ENCODE results near the gene EIF3A. TPM values are rescaled to one million over a fixed set of nuclear protein-coding genes. Genes with fewer than 3 reads are reported as not detected.
"Not testable (repeated sequence)": the region's sequence is repeated elsewhere in the genome, so short reads cannot be mapped to it uniquely, and the experiment has no call there.

Gene EIF3A
- polyA plus RNA-seq, 3 donors = 189 to 201 (median 197) TPM

DNA sequence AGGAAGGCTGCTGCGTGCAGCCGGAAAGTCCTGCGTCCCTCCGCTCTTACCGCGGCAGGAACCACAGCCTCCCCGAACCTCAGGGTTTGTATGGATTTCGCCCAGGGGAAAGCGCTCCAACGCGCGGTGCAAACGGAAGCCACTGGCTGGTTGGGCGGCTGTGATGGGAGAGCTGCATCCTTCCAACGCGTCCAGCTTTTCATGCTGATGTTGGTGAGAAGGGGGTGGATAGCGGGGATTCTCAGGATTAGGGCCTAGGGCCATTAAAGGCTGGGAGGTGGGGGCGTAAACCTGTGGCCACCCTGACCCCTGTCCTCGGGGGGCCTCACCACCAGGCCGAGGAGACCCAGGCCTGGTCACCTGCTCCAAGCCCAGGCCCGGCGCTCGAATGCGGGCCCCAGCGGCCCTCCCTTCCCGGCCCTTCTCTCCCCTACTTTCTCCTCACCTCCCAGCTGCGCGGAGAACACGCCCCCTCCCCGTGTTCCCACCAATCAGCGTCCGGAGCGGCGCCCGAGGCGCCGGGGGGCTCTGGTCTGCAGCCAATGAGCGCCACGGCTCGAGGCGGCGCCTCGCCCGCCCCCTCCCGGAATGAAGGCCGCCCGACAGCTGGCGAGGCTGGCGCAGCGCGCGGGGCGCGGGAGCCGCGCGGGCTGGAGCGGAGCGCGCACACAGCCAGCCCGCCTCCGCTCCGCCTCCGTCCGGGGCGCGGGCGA lies 51.6 kb downstream of the EIF3A start:
- DNase-seq (ENCODE audit: extremely low read depth in 1 of 11, low read depth in 9 of 11, low spot score in 4 of 11) = peak; percentile 58 to 83 (median 80)

DNA sequence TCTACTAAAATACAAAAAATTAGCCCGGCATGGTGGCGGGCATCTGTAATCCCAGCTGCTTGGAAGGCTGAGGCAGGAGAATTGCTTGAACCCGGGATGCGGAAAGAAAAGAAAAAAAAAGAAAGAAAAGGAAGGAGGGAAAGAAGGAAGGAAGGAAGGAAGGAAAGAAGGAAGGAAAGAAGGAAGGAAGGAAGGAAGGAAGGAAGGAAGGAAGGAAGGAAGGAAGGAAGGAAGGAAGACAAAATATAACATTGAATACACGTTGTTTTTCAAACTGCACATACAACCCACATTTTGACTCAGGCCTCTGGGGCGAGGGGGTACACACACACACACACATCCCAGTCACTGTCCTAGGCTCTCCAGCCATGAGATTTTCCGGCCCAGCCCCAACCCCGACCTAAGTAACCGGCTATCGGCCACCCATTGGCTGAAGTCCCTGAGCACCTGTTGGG lies 52.1 kb downstream of the EIF3A start:
- DNase-seq (ENCODE audit: extremely low read depth in 1 of 11, low read depth in 9 of 11, low spot score in 4 of 11) = not testable (repeated sequence)

DNA sequence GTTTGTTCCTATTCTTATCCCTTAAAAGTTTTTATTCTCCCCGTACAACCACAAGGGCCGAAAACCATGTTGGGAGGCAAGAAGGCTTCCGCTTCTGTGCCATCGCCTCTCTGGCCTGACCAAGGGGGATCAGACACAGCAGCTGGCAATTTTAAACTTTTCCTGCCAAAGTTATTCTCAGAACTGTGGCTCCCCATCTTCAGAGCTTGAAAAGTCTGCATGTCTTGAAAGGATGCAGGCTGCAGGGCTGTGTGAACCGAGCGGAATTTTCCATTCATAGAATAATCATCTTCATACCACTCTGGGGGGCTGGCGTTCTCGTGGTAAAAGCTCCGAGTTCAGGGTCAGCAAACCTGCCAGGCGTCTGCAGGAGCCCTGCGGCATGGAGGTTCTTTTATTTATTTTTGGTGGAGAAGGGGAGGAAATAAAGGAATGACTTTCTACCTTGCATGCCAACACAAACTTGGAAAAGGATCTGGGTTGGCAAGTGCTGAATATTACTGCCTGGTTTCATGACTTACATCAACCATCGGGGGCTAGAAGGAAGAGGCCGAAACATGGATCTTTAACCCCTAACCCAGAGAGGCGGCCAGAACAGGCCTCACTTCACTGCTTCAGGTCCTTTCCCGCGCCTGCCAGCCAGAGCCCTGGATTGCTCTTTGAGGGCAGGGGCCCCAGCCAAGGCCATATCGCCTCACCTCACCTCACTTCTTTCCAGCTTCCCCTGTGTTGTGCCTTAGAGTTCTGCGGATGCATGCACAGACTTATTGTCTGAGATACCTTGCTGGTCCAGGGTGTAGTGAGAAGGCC lies 54.1 kb downstream of the EIF3A start:
- DNase-seq (ENCODE audit: extremely low read depth in 1 of 11, low read depth in 9 of 11, low spot score in 4 of 11) = no peak

DNA sequence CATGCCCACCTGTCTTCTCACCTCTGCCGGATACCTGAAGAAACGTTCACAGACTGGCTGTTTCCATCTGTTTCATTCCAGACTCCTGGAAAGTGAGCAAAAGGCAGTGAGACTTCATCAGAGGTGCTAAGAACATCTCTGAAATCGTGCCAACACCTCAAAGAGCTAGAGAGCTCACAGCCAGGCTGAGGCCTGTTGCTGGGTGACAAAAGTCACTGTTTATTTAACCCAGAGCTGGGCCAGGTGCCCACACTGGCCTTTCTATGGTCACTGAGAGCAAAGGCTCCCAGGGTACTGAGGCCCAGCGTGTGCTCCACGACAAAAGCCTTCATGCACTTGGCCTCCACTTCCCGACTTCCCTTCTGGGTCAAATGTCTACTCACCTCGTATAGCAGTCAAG lies 54.8 kb downstream of the EIF3A start:
- DNase-seq (ENCODE audit: extremely low read depth in 1 of 11, low read depth in 9 of 11, low spot score in 4 of 11) = no peak

DNA sequence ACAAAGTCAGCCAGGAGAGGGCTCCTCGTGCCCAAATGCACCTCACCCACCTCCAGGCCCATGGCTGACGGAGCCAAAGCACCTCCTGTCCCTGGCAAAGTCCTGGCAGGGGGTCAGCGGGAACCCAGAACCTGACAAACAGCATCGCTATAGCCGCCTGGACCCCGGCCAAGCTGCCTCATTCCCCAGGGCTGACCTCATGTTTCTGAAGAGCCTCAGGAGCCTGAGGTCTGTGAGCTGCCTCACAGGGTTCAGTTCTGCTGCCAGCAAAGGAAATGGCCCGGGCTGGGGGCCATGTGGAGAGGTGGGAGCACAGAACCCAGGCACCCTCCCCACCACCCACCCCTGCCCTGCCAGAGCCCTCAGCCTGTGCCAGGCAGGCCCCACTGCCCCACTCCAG lies 55.3 kb downstream of the EIF3A start:
- peak in 2 of 11 donors; percentile 11 to 23 for DNase-seq (ENCODE audit: extremely low read depth in 1 of 11, low read depth in 9 of 11, low spot score in 4 of 11)

DNA sequence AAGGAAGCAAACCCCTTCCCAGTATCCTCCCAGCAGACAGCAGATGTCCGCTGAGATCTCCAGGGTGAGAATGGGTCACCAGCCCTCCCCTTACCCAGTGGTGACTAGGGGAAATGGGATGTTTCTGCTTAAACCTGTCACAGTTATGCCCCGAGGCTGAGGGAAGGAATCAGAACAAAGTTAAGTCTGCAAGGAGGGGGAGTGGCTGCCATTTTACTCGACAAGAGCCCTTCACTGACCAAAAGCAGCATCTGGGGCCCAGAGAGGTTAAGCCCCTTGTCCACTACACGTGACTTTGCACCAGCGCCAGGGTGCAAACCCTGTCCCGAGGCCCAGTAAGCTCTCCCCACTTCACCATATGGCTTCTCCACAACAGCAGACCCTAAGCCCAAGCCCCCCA lies 55.7 kb downstream of the EIF3A start:
- no peak for DNase-seq (ENCODE audit: extremely low read depth in 1 of 11, low read depth in 9 of 11, low spot score in 4 of 11)

DNA sequence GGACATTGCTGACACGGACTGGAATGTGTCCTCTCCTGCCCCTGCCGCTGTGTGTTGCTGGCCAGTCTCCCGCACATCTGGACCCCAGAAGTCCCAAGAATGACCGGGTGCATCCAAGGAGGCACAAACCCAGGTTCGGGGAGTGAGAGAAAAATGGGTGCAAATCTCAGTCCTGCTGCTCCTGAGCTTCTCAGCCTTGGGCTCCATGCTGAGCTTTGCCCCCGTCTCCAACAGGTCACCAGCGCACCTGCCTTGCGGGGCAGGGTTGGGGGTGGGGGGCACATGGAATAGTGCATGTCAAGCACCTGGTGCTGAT lies 57.1 kb downstream of the EIF3A start:
- no peak for DNase-seq (ENCODE audit: extremely low read depth in 1 of 11, low read depth in 9 of 11, low spot score in 4 of 11)

DNA sequence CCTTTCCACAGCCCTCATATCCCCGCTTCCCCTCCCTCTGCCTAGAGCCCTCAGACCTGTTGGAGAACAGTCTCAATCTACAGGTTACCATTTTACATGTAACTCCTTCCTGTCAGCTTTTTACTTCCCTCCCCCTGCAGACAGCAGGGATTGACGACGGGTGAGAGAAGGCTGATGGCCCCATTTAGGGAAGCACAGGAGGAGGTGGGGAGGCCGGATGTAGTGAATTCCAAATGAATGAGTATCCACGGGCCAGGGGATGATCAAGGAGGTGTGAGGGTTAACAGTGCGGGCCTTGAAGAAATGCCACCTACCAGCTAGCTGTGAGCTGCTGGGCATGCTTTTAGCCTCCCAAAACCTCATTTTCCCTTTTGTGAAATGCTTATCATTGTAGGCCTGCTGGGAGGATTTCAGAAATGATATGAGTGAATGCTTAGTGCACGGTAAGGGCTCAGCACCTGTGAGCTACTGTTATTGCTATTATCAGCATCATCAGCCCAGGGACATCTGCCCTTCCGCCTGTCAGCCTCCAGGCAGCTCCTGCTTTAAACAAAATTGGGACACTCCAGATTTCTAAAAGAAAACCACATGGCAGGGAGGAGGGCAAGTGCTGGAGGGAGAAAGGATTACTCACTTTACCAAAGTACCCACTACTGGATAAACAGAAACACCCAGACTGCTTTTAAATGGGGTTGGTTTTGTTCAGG lies 57.6 kb downstream of the EIF3A start:
- DNase-seq (ENCODE audit: extremely low read depth in 1 of 11, low read depth in 9 of 11, low spot score in 4 of 11) = no peak

DNA sequence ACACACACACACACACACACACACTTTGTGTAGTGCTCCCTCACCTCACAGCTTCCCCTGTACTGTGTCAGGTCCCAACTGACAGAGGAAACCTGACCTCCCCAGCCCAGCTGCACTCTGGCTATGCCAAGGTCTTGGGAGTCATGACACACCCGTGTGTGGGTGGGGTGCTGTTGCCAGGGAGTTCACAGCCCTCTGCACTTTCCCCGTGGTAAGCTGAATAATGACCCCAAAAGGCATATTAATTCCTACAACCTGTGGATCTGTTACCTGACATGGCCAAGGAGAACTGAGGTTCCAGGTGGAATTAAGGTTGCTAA lies 60.0 kb downstream of the EIF3A start:
- no peak for DNase-seq (ENCODE audit: extremely low read depth in 1 of 11, low read depth in 9 of 11, low spot score in 4 of 11)

DNA sequence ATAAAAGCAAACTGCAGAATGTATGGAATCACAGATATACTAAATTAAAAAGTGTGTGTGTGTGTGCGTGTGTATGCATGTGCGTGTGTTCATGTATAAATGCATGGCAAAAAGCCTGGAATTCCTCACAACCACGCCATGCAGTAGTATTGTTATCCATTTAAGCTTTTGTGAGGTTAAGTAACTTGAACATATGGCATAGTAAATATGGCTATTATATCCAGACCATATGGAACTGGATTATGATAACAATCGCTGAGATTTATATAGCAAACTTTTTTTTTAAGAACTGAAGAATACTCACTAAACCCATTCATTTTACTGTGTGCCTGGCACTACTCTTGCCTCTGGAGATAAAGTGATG lies 73.4 kb downstream of the EIF3A start:
- DNase-seq (ENCODE audit: extremely low read depth in 1 of 11, low read depth in 9 of 11, low spot score in 4 of 11) = no peak

DNA sequence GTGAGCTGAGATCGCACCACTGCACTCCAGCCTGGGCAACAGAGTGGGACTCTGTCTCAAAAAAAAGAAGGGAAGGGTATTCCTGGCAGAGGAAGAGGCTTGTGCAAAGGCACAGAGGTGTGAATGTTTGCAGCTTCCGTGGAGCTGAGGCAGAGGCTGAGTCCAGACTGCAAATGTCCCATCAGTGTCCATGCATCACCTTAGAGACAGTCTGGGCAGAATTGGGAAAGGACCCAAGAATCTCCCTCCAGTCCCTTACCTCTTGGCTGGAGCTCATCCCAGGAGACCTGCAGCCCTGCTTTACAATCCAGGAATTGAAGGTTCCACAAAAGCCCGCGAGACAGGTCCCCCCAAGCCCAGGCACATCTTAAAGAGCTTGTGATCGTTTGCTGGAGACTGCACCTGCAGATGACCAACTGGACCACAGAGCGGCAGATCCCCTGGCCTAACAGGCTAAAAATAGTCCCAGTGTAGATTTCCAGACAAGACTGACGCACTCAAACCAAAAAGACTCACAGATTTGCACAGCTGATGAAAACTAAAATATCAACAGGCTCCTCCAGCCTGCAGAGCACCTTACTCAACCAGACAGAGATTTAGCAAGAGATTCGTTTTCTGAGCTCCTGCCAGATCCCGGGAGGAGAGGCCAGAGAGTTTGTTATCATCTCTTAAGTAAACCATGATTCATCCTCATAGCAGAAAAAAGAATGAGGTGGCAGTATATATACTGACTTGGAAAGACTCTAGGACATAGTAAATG lies 74.0 kb downstream of the EIF3A start:
- no peak for DNase-seq (ENCODE audit: extremely low read depth in 1 of 11, low read depth in 9 of 11, low spot score in 4 of 11)

DNA sequence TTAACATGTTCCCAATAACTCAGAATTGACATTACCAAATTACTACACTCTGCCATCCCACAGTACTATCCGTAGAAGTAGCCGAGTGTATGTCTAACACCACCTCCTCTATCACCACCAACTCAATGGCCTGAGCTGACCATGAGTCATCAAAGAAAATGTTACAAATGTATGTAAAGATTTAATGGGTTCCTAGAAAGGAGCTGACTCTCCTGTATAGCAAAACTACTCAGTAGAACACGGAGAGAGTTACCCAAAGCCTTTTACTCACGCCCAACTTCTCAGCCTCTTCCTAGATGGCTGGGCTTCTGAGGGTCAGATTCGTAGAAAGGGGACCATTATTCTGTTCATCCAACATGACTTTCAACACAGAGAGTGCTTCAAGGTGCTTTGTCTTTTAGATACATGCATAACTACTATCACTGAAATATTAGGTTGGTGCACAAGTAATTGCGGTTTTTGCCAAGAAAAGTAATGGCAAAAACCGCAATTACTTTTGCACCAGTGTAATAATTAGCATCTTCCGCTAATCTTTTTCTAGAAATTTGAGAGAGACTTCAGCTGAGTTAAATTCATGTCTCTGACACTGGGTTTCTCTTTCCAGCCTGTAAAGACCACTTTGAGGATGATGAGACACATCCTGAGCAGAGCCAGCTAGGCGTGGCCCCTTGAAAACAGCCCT lies 75.1 kb downstream of the EIF3A start:
- no peak for DNase-seq (ENCODE audit: extremely low read depth in 1 of 11, low read depth in 9 of 11, low spot score in 4 of 11)

DNA sequence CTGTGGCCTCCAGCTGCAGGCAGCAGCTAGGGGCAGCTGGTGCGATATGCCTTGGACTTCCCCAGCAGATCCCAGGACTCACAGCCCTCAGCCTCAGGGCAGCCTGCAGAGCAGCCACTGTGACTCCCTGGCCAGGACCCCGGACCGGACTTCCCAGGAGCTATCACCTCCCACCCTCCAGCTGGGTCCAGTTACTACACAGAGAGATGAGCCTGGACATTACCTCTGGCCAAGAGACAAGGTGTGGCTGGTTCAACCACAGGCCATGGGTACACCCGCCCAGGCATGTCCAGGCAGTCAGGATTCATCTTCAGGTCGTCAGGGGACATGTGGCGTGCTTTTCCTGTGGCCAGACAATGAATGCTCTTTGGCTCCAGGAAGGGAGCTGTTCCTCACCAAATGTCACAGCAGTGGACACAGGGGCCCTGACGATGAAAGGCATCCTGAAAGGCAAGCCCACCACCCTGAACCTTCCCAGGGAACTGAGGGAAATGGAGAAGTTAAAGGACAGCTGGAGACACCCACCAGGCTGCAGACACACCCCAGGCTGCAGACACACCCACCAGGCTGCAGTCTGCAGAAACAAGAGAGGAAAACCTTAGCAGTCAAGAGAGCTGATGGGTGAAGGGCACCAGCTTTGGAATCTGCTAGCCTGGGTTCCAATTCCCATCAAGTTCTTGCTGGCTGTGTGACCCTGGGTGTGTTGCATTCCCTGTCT lies 76.9 kb downstream of the EIF3A start:
- no peak for DNase-seq (ENCODE audit: extremely low read depth in 1 of 11, low read depth in 9 of 11, low spot score in 4 of 11)

DNA sequence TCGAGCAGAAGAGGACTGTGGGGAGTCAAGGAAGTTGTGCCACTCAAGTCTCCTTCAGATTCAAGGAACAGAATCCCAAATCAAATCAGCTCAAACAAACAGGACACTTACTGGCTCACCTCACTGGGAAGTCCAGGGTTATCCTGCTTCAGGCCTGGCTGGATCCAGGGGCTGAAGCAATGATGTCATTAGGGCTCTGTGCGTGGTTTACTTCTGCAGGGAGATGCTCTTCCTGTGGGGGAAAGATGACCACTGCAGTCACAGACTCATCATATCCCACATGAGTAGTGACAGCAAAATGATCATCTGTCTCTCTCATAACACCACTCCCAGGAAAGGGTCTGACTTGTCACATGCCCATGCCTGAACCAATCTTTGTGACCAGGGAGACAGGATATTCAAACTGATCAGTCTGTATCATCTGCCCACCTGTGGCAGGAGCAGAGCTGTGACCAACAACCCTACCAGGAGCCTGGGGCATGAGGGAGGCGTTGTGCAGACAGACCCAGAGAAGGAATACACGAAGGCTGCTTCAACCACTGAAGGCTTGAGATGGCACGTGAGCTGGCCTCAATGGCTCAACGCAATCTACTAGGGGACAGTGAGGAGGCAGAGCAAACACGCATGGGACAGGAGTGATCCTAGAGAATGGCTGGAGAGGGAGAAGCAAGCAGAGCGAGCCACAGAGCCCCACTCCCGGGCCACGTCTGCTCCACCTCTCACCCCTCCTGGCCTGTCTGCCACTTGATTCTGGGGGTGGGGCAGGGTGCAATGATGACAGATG lies 78.7 kb downstream of the EIF3A start:
- no peak for DNase-seq (ENCODE audit: extremely low read depth in 1 of 11, low read depth in 9 of 11, low spot score in 4 of 11)

DNA sequence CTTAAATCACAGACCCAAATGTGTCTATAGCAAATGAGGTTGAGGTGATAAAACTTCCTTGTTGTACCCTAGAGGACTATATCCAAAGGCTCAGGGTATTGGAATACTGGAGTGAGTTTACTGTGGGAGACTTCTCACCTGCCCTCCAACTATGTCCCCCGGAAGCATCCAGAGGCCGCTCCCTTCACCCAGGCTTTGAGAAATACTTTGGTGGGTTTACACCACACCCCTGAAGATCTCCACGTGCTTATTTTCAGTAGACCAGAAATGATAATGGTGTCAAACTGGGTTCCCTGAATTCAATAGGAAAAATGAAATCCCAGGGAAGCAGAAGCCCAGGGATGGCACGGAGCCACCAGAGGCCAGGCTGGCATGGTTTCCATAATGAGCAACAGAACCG lies 82.4 kb downstream of the EIF3A start:
- DNase-seq (ENCODE audit: extremely low read depth in 1 of 11, low read depth in 9 of 11, low spot score in 4 of 11) = no peak

DNA sequence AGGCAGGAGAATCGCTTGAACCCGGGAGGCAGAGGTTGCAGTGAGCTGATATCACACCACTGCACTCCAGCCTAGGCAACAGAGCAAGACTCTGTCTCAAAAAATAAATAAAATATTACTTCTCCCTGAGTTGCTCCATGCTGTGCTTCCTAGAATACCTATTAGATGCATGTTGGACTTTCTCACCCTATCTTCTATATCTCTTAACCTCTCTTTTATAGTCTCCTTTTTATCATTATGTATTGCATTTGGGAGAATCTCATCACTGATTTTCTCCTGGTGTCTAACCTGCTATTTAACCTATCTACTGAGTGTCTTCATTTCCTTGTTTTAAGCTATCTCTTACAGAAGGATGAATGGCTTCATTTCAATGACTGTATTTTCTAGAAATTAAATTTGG lies 83.2 kb downstream of the EIF3A start:
- DNase-seq (ENCODE audit: extremely low read depth in 1 of 11, low read depth in 9 of 11, low spot score in 4 of 11) = no peak

DNA sequence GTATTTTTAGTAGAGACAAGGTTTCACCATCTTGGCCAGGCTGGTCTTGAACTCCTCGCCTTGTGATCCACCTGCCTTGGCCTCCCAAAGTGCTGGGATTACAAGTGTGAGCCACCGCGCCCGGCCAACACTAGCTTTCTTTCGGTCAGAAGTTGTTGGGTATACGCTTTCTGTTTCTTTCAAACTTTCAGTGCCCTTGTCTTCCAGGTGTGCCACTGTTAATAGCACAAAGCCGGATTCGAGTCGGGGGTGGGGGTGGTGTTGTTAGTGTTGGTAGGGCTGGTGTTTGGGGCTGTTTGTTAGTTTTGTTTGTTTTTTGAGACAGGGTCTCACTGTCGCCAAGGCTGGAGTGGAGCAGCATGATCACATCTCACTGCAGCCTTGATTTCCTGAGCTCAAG lies 84.9 kb downstream of the EIF3A start:
- no peak for DNase-seq (ENCODE audit: extremely low read depth in 1 of 11, low read depth in 9 of 11, low spot score in 4 of 11)

DNA sequence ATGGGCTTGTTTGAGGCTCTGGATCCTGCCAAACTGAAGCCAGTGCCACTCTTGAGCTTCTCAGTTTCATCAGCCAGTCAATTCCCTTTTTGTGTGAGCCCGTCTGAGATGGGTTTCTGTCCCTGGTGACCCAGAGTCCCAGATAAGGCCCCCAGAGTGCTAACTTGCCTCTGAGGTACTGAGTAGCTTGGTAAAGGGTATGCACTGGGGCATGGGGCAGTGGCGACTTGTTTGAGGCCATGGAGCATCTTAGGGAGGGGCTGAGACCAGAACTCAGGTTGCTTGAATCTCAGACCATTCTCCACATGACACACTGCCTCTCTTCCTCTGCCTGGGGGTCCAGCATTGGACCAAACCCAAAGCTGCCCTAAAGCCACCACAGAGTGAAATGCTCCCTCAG lies 86.3 kb downstream of the EIF3A start:
- DNase-seq (ENCODE audit: extremely low read depth in 1 of 11, low read depth in 9 of 11, low spot score in 4 of 11) = no peak
